ENCODE data around the gene MAPRE3. TPM values are rescaled to one million over a fixed set of nuclear protein-coding genes. Genes with fewer than 3 reads are reported as not detected.

MAPRE3 gene
- total and polyA plus RNA-seq, 9 of the 15 experiments (the other 6 are each of a cell fraction or from before 2014, with no cell fraction given): 0.70 to 43.2 (median 12.6) TPM

DNA sequence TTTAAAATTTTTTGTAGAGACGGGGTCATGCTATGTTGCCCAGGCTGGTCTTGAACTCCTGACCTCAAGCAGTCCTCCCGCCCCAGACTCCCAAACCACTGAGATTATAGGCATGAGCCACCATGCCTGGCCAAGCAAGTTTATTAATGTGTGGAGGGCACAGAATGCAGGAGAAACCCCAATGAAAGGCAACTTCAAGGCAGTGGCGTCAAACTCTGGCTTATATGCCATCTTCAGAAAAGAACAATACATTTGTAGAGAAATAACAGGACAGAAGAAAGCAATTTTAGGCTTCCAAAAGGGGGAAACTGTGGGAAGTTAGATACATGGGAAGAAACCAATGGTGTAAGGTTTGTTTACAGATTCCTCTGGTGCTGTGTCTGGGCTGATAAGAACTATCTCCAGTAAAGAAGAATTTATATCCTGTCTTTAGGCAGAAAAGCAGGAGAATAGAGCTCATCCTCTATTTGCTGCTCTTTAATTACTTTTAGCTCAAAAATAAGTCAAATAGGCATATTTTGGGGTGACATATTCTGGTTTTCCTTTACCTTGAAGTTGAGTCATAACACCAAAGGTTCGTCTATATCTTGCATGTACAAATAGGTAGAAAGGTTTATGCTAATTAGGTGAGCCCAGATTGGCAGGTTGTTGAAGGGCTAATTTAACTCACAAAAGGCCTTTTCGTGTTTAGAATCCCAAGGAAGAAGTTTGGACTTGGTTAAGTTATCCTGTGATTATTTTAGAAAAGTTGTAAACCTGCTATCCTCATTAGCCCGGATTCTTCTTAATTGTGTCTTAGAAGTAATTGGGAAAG is 36.4 kb downstream of the MAPRE3 start (continued):
- TF ChIP-seq PATZ1 (CRISPR knock-in tag; IDR thresholded peaks at IDR 0.05; ENCODE audit: borderline replicate concordance) (0 out of 2 replicates have a peak, but pooled peaks have one; percentile 70), IFI16 (CRISPR knock-in tag; IDR thresholded peaks at IDR 0.05) (0 out of 2 replicates have a peak, but pooled peaks have one; percentile 25), TSC22D4 (tag; IDR thresholded peaks at IDR 0.05) (no peak), NFRKB (IDR thresholded peaks at IDR 0.05; ENCODE audit: low read depth) (0 out of 2 replicates have a peak, but pooled peaks have one; percentile 43), HDAC6 (IDR thresholded peaks at IDR 0.05; ENCODE audit: low read depth, low read length) (no peak), SMARCE1 (IDR thresholded peaks at IDR 0.05) (peak; percentile 89), HOXB6 (CRISPR knock-in tag; IDR thresholded peaks at IDR 0.05; ENCODE audit: borderline replicate concordance) (no peak), RFX5 (IDR thresholded peaks at IDR 0.05; ENCODE audit: low read depth, low read length) (no peak), REST (IDR thresholded peaks at IDR 0.05; ENCODE audit: borderline replicate concordance) (no peak), REST (CRISPR knock-in tag; IDR thresholded peaks at IDR 0.05; ENCODE audit: low read depth) (no peak), POLR2G (IDR thresholded peaks at IDR 0.05; ENCODE audit: low read depth, low read length) (no peak), CSDE1 (IDR thresholded peaks at IDR 0.05) (no peak), MAFG (tag; conservative IDR thresholded peaks at IDR 0.05) (peak; percentile 30; the same call in 1 of the 2 replicates), MXI1 (IDR thresholded peaks at IDR 0.05; ENCODE audit: low read depth, low read length) (no peak), PTBP1 (IDR thresholded peaks at IDR 0.05; ENCODE audit: low read depth, low read length) (no peak)

Measured in K562 (cell line).